NCI-H2107 treated with DMSO at 0.1 percent for 48 hours (cell line): ENCODE measurements around the gene PSD.
"Not testable (repeated sequence)": the region's sequence is repeated elsewhere in the genome, so short reads cannot be mapped to it uniquely, and the experiment has no call there.

ENCODE experiments used
- DNase-seq: peaks from one replicate; lab custom pipeline; 2025; ENCODE audit not compliant: unreplicated experiment; lab: John Stamatoyannopoulos, UW

The PSD gene

DNA sequence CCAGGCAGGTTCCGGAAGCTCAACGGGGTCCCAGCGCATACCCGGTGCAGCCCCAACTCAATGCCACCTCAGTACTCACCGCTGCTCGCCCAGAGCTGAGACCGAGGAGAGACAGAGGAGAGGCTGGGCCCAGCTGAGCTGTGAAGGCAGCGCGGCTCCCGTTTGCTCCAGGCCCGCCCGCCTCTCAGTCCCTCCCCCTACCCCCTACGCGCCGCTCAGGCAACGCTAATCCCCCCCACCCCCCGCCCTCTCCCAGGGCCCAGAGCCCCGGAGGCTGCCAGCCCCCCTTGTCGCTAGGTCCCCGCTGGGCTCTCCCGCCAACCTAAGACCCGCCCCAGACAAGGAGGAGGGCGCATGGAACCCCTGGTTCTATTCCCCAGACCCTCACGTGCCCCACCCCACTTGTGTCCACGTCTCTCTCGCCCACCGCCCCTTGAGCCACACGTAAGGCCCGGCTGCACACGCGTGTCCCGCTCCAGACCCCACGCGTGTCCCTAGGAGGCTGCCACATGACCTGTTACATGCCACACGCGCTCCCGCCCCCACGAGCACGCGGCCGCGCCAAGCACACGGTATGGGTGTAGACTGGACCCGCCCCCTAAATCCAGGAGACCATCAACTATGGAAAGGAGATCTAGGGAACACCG is at the start of gene PSD:
TSS of gene PSD (minus strand) at position 164 of the 647 bp plus-strand sequence. CDS start 1,747 bp downstream, outside the sequence.
- DNase-seq = peak; percentile 52

DNA sequence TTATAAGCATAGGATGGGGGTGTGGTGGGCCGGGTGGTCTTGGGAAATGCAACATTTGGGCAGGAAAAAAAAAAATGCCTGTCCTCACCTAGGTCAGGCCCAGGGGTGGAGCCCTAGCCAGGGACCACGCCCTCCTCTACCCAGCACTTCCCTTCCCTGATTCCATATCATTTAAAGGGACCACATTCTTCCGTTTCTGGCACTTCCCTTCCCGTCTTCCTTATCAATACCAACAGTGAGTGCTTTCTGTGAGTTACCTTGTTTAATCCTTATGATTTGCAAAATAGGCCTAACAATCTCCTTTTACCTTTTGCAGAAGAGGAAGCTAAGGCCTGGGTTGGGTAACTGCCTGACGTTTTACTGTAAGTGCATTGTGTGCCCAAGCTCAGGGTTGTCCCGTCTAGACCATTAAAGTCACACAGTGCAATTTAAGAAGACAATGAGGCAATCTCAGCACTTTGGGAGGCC is 49.4 kb upstream of the PSD start:
- no peak for DNase-seq

DNA sequence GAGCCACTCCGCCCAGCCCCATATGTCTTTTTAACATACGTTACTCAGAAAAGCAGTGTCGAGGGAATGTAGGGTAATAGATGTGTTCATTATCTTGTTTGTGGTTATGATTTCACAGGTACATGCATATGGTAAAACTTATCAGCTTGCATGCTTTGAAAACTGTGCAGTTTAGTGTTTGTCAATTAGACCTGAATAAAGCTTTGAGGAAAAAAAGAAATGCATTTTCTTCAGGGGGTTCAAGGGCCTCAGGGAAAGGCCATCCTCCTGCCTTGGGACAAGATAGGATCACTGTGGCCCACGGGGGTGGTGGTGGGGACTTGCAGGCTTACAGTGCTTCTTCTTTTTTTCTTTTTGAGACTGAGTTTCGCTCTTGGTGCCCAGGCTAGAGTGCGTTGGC is 48.7 kb upstream of the PSD start:
- DNase-seq = no peak

DNA sequence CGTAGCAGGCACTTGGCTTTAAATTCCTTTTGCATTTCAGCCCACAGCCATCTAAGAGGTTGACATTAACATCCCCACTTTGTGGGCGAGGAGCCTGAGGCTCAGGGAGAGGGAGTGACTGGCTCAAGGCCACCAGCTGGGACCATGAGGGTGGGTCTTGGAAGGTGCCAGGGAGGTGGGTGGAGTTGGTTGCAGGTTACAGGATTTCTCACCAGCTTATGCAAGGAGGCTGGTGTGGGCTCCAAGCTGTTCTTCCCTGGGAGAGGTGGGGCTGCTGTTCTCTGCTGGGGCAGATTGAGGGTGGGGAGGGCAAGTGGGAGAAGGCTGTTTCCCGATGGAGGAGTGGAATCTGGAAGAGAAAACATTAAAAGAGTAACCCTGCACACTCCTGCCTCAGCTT is 46.9 kb upstream of the PSD start:
- DNase-seq = no peak

GRCh38 chr10:102463983-102464382 is 45.4 kb upstream of the PSD start:
- DNase-seq = no peak

DNA sequence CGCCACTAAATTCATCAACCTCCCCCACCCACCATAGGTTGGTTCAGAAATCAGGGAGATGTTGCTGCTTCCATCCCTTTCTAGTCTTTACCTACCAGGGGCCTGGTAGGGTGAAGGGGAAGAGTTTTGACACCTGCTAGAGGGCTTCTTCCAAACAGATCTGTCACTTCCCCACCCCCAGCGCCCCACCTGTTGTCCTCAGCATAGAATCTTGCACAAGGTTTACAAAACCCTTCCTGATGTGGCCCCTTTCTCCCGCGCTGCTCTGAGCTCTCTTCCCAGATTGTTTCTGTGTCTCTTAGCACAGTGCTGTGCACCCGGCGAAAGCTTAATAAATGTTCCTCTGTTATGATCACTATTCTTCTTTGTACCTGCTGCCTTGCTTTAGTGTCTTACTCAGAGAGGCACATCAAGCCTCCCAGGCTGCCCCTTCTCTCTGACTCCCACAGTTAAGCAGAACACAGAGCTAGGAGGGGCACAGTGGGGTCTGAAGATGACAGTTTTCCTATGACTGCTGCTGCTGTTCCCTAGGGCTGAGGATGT is 44.0 kb upstream of the PSD start:
- DNase-seq = no peak

DNA sequence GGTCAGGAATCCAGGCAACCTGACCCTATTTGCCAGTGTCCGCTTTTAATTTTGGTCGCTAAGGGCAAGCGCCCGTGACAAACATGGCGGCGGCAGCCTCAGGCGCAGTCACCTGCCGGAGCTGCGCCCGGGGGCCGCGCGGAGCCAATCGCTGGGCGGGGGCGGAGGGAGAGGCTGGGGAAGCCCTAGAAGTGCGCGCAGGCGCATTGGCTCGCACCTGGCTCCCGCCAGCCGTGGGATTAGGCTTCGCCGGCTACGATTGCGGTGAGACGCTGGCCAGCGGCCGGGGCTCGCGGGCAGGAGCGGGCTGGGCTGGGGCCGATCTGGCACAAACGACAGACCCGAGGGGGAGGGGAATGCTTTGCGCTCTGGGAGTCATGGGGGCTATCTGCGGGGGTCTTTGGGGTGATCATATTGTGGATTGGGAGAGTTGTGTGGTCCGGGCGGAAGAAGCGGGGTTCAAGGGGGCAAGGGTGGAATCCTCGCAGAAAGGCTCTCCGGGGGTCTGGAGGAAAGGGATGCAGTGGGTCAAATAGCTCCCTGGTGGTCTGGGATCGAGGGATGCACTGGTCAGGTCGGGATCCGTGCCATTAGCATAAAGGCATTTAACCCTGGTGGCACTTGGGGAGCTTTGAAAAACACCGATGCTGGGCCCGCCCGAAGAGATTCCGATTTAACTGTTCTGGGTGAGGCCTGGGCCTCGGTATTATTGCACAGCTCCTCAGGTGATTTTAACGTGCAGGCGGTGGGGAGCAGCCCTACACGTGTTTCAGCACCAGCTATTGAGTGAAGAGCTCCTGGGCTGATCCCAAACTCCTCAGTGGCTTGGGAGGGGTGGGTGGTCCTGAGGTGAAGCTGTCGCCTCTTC is 42.8 kb upstream of the PSD start:
- peak; percentile 68 for DNase-seq

GRCh38 chr10:102460836-102461186 is 42.2 kb upstream of the PSD start:
- peak; percentile 68 for DNase-seq

GRCh38 chr10:102458656-102459055 is 40.1 kb upstream of the PSD start:
- no peak for DNase-seq

GRCh38 chr10:102457591-102458150 is 39.1 kb upstream of the PSD start:
- no peak for DNase-seq

DNA sequence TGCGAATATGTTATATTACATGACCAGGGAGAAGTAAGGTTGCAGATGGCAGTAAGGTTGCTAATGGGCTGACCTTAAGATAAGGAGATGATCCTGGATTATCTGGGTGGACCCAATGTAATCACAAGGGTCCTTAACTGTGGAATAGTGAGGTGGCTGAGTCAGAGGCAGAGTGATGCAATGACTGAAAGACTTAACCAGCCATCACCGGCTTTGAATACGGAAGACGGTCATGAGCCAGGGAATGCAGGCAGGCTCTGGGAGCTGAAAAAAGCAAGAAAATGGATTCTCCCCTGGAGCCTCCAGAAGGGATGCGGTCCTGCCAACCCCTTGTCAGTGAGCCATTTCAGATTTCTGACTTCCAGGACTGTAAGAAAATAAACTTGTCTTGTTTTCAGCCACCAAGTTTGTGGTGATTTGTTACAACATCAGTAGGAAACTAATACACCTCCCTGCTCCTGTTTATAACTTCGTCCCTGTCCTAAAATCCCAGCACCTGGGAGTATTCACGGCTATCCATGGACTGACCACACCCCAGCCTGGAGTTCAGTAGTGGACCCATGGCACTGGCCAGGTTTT is 37.4 kb upstream of the PSD start:
- no peak for DNase-seq

DNA sequence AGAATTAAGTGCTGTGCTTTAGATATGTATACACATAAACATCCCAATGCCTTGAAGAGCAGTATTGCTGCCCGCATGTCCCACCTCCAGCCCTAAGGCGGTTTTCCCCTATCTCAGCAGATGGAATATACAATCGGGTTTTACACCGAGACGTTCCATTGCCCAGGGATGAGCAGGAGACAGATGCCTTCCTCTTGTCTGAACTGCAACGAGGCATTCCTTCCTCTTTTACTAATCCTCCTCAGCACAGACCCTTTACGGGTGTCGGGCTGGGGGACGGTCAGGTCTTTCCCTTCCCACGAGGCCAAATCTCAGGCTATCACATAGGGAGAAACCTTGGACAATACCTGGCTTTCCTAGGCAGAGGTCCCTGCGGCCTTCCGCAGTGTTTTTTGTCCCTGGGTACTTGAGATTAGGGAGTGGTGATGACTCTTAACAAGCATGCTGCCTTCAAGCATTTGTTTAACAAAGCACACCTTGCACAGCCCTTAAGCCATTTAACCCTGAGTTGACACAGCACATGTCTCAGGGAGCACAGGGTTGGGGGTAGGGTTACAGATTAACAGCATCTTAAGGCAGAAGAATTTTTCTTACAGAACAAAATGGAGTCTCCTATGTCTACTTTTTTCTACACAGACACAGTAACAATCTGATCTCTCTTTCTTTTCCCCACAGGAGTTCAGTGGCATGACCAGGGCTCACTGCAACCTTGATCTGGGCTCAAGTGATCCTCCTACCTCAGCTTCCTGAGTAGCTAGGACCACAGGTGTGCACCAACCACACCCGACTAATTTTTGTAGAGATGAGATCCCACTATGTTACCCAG is 36.3 kb upstream of the PSD start:
- DNase-seq = not testable (repeated sequence)

GRCh38 chr10:102453502-102453901 is 34.9 kb upstream of the PSD start:
- DNase-seq = no peak

GRCh38 chr10:102452672-102453340 is 34.2 kb upstream of the PSD start:
- no peak for DNase-seq

DNA sequence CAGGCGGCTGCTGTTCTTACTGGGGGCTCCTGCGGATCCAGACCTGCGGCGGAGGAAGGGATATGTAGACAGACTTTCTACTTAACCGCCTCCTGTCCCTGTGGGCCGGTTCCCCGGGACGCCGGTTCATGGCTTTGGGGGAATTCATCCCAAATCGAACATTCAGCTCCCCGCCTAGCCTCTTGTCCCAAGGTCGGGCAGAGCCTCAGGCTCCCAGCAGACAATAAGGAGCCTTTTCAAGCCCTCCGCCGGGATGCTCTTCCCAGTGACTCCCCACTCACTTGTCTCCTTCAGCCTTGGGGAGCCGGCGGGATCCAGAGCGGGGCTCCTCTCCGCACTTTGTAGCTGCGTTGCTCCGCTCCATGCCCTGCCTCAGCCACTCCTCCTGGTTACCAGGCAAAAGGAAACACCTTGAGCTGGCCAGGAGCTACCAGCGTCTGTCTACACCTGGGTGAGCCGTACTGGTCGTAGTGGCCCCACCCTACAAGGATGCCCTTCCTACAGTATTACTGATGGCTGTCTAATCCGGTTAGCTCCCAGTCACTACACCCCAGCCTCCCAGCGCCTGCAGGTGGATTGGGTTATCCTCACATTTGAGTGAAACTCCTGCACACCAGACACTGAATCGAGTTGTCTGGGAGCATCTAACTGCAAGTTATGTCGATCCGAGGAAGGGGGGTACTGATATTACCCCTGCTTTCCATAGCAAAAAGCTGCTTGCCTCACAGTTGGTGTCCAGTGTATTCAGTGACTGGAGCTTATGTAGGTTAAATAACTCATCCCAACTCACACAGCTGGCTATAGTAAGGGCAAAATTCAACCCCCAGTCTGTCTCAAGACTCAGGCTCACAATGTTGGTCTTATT is 32.8 kb upstream of the PSD start, which contains the start of gene C10orf95:
TSS of gene C10orf95 (minus strand) at position 439 of the 865 bp plus-strand sequence. CDS start 450 bp downstream, outside the sequence.
- no peak for DNase-seq

- peak; percentile 18 for DNase-seq
These were observed 32.0 kb upstream of the PSD start for GRCh38 chr10:102450374-102451104.

DNA sequence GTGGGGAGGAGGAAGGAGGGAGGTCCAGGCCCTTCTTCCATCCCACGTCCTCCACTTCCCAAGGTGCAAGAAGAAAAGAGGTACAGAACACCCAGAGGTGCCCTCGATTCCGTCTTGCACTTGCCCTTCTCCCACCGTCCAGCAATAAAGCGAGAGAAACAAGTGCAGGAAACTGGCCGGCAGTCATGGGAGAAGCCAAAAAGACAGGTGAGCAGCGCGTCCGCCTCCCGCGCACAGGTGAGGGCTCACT is 31.5 kb upstream of the PSD start:
- DNase-seq = no peak

DNA sequence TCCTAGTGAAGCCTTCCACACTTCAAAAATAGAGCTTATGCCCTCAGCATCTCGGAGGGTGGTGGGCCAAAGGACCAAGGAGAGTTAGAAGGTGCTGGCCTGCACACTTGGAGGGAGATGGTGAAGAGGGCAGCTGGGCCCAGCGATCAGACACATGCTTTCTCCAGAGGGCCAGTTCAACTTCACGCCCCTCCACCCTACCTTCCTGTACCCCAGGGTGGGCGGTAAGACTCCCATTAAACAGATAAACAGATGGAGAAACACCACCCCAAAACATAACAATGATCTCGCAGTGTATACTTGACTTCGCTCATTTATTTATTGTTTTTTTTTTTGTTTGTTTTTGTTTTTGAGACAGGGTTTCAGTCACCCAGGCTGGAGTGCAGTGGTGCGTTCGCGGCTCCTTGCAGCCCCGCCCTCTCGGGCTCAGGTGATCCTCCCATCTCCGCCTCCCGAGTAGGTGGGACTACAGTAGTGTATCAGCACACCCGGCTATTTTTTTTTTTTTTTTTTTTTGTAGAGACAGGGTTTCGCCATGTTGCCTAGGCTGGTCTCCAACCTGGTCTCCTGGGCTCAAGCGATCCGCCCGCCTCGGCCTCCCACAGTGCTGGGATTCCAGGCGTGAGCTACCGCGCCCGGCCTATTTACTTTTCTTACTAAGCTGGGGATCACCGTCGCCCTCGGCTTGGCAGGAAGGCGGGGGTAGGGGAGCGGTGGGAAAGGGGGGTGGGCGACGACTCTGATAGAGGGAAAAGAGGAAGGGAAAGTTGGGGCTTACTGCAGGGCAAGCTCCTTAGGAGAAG is 30.9 kb upstream of the PSD start:
- DNase-seq = peak; percentile 52
